Measurements from ENCODE around the gene DISP2.

DISP2 gene

DNA sequence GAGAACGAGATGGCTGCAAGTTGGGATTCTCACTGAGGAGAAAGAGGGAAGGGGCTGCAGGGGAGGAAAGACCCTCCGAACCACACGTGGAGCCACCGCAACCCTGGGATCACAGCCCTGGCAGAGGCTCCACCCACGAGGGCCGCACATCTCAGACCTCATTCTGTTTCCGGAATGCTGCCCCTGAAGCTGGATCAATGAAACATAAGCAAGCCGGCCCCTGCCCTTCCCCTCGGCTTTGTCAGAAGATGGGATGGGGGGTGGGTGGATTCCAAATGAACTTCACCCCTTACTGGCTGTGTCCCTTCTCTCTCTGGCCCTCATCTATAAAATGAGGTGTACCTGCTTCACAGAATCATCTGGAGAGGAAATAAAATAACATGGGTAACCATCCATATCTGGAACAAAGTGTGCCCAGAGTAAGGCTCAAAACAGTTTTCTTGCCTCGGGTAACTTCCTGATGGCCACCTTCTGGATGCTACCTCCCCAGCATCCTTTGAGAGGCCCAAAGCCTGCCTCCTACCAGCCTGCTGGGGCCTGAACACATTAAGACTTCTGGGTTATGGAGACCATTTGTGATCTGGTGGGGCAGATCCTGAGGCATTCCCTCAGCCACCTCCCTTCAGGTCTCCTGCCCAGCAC lies 12.7 kb upstream of the DISP2 start:
- Histone ChIP-seq H3K36me3 (ENCODE audit: insufficient read depth, low read length) (no peaks in the 10 kb centered on the region), H3K79me2 (ENCODE audit: insufficient read depth, low read length) (no peaks in the 10 kb centered on the region), H3K4me2 (ENCODE audit: insufficient read depth, low read length) (no peak overlapping the region), H3K9me3 (ENCODE audit: insufficient read depth, low read length, severe bottlenecking) (no peaks in the 10 kb centered on the region), H3K4me3 (ENCODE audit: low read depth in 1 of 2, low read length in 2 of 2) (no peak overlapping the region), H3K27ac (ENCODE audit: low read length) (no peak overlapping the region), H3K27me3 (ENCODE audit: insufficient read depth, low read length, poor library complexity) (no peaks in the 10 kb centered on the region), H3K9ac (ENCODE audit: low read depth, low read length) (no peak overlapping the region), H4K20me1 (ENCODE audit: insufficient read depth, low read length) (no peaks in the 10 kb centered on the region), H3K4me1 (ENCODE audit: insufficient read depth, low read length) (peaks cover 3% of the 10 kb centered on the region; the same call in 1 of the 2 replicates), H2AFZ (ENCODE audit: low read depth, low read length) (no peak overlapping the region; the same call in 1 of the 2 replicates)
- DNase-seq (no peak), ATAC-seq (ENCODE audit: insufficient read depth, low read depth) (no peak)
- TF ChIP-seq EZH2 (IDR thresholded peaks at IDR 0.05; ENCODE audit: borderline replicate concordance, low read depth, low read length, severe bottlenecking): no peak
- TF ChIP-seq, protein P1, sequence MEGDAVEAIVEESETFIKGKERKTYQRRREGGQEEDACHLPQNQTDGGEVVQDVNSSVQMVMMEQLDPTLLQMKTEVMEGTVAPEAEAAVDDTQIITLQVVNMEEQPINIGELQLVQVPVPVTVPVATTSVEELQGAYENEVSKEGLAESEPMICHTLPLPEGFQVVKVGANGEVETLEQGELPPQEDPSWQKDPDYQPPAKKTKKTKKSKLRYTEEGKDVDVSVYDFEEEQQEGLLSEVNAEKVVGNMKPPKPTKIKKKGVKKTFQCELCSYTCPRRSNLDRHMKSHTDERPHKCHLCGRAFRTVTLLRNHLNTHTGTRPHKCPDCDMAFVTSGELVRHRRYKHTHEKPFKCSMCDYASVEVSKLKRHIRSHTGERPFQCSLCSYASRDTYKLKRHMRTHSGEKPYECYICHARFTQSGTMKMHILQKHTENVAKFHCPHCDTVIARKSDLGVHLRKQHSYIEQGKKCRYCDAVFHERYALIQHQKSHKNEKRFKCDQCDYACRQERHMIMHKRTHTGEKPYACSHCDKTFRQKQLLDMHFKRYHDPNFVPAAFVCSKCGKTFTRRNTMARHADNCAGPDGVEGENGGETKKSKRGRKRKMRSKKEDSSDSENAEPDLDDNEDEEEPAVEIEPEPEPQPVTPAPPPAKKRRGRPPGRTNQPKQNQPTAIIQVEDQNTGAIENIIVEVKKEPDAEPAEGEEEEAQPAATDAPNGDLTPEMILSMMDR (IDR thresholded peaks at IDR 0.05; ENCODE audit: borderline replicate concordance, extremely low read depth, low read length, poor library complexity, severe bottlenecking): no peak

GRCh38 chr15:40345867-40346578 lies 12.0 kb upstream of the DISP2 start:
- H3K79me2 ChIP-seq (ENCODE audit: insufficient read depth, low read length): no peaks in the 10 kb centered on the region
- no peaks in the 10 kb centered on the region for H3K36me3 ChIP-seq (ENCODE audit: insufficient read depth, low read length)
- ATAC-seq (ENCODE audit: insufficient read depth, low read depth) (no peak), DNase-seq (no peak)
- TF ChIP-seq, protein P1 (IDR thresholded peaks at IDR 0.05; ENCODE audit: borderline replicate concordance, extremely low read depth, low read length, poor library complexity, severe bottlenecking): no peak
- no peak for TF ChIP-seq EZH2 (IDR thresholded peaks at IDR 0.05; ENCODE audit: borderline replicate concordance, low read depth, low read length, severe bottlenecking)
- H3K4me3 ChIP-seq (ENCODE audit: low read depth in 1 of 2, low read length in 2 of 2): no peak overlapping the region
- no peak overlapping the region for H3K4me2 ChIP-seq (ENCODE audit: insufficient read depth, low read length)
- no peaks in the 10 kb centered on the region for H4K20me1 ChIP-seq (ENCODE audit: insufficient read depth, low read length)
- H3K9me3 ChIP-seq (ENCODE audit: insufficient read depth, low read length, severe bottlenecking): no peaks in the 10 kb centered on the region
- H3K9ac ChIP-seq (ENCODE audit: low read depth, low read length): no peak overlapping the region
- peaks cover 3% of the 10 kb centered on the region; the same call in 1 of the 2 replicates for H3K4me1 ChIP-seq (ENCODE audit: insufficient read depth, low read length)
- H2AFZ ChIP-seq (ENCODE audit: low read depth, low read length): no peak overlapping the region
- no peak overlapping the region for H3K27ac ChIP-seq (ENCODE audit: low read length)
- no peaks in the 10 kb centered on the region for H3K27me3 ChIP-seq (ENCODE audit: insufficient read depth, low read length, poor library complexity)

DNA sequence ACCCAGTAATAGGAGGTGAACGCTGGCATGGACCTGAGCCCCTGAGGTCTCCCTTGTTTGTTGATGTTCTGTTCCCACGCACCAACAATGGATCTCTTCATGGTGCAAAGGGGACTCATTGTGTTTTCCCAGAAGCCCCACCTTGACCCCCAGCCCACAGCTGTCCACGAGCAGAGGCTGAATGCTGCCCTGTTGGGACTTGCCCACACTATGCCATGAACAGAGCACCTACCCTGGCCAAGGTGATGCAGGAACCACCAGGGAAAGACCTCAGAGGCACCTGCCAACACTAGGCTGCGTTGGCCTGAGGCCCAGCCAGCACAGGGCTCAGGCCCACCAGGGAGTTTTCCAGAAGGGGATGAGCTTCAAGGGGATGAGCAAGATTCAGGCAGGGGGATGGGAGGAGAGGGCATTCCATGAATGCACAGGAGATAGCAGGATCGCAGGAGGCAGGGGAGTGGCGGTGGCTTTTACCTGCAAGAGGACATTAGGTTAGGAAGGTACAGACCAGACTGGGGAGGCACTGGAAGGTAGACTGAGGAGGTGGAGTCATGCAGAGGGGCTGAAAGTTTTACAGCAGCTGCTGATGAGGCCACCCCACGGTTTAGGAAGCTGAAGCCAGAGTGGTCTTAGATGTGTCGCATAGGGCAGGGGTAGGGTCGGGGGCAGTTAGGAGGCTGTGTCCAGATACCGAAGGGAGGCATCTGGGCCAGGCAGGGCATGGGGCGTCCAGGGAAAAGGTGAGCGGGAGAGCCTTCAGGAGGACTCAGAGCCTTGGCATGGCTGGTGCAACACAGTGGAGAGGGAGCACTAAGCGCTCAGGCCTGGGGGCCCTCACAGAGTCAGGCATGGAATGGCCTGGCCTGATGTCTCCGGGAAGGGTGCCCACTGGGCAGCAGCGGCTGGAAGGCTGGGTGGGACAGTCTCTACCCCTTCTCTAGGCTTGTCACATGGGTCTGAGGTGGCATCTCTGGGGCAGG lies 11.2 kb upstream of the DISP2 start:
- H3K9me3 ChIP-seq (ENCODE audit: insufficient read depth, low read length, severe bottlenecking): no peaks in the 10 kb centered on the region
- no peak overlapping the region for H3K4me3 ChIP-seq (ENCODE audit: low read depth in 1 of 2, low read length in 2 of 2)
- no peak overlapping the region for H3K9ac ChIP-seq (ENCODE audit: low read depth, low read length)
- H4K20me1 ChIP-seq (ENCODE audit: insufficient read depth, low read length): no peaks in the 10 kb centered on the region
- H3K27me3 ChIP-seq (ENCODE audit: insufficient read depth, low read length, poor library complexity): no peaks in the 10 kb centered on the region
- no peak overlapping the region for H3K4me2 ChIP-seq (ENCODE audit: insufficient read depth, low read length)
- TF ChIP-seq EZH2 (IDR thresholded peaks at IDR 0.05; ENCODE audit: borderline replicate concordance, low read depth, low read length, severe bottlenecking): no peak
- TF ChIP-seq, protein P1 (IDR thresholded peaks at IDR 0.05; ENCODE audit: borderline replicate concordance, extremely low read depth, low read length, poor library complexity, severe bottlenecking): no peak
- no peaks in the 10 kb centered on the region for H3K36me3 ChIP-seq (ENCODE audit: insufficient read depth, low read length)
- H3K79me2 ChIP-seq (ENCODE audit: insufficient read depth, low read length): no peaks in the 10 kb centered on the region
- ATAC-seq (ENCODE audit: insufficient read depth, low read depth): no peak
- H2AFZ ChIP-seq (ENCODE audit: low read depth, low read length): no peak overlapping the region
- DNase-seq: no peak
- H3K4me1 ChIP-seq (ENCODE audit: insufficient read depth, low read length): peaks cover 3% of the 10 kb centered on the region; the same call in 1 of the 2 replicates
- H3K27ac ChIP-seq (ENCODE audit: low read length): no peak overlapping the region
